Activated naive CD4-positive, alpha-beta T cell treated with Interleukin-2 at 50 U/mL for 16 hours (primary cell): ENCODE data around the gene ASTN2.

Experiments
- DNase-seq: peaks from one replicate; pipeline ENCODE4 v3.0.0-alpha.2; 2020

The ASTN2 gene

GRCh38 chr9:116686693-116687073 is 728.2 kb downstream of the ASTN2 start:
- peak; percentile 4 for DNase-seq

DNA sequence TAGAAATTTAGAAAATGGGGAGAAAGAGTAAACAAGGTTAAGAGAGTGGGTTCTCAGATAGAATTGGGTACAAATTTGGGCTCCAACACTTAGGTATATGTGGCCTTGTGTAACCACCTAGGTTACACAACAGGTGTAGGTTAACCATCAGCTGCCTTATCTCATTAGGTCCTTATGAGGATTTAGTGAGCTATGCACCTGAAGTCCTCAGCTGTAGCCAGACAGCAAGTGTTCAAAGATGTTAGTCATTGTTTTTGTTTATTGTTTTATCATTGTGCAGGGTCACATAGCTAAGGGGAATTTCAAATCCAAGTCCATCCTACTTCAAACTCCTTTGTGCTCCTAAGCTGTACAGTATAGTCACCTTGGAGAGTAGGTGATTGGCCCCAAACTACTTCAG is 728.7 kb downstream of the ASTN2 start:
- no peak for DNase-seq

- DNase-seq, result no peak
Measured at GRCh38 chr9:116685166-116685565, 729.7 kb downstream of the ASTN2 start.

- DNase-seq, result no peak
Measured at GRCh38 chr9:116683535-116683934, 731.3 kb downstream of the ASTN2 start.

DNA sequence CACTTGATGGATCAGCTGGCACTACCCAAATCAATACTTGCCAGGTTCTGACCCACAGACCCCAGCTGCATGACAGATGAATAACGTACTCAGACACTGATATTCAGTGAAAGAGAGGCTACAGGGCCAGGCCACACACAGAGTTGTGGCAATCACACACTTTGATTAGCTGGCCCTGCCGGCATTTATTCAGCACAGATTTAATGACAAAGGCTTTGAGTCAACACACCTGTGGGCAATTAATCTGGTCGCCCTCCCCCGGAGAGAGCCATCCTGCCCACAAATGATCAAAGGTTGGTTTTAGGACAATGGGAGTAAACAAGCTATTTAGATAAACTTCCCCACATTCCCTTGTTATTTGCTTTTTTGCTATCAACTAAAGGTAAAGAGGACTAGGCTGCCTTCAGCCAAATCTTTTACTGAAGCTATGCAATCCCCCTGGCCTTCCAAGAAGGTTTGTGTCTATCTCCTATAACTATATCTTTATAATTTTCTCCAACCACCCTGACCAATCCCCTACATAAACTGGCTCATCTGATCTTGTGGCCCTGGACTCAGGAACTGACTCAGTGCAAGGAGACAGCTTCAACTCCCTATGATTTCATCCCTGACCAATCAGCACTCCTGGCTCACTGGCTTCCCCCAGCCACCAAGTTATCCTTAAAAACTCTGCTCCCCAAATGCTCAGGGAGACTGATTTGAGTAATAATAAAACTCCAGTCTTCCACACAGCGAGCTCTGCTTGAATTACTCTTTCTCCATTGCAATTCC is 740.5 kb downstream of the ASTN2 start:
- no peak for DNase-seq

DNA sequence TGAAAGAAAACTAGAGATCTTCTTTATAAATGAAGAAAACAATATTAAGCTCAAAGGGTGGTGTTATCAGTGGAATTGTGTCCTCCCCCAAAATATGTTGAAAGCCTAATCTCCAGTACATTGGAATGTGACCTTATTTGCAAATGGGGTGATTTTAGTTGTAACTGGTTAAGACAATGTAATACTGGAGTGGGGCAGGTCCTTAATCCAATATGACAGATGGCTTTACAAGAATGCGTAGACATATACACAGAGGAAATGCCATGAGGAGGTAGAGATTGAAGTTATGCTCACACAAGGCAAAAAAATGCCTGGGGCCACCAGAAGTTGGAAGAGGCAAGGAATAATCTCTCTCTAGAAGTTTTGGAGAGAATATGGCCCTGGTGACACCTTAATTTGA is 741.5 kb downstream of the ASTN2 start:
- no peak for DNase-seq

DNA sequence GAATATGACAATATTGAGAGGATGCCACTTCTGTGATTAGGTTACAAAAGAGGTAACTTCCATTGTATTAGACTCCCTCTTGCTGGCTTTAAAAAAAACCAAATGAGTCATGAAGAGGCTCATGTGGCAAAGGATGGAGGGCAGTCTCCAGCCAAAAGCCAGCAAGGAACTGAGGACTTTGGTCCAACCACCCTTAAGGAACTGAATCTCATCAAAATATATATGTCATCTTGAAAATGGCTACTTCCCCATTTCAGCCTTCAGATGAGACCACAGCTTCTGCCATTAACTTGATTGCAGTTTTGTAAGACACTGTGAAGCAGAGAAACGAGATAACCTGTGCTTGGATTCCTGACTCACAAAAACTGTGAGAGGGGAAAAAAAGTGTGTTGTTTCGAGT is 743.3 kb downstream of the ASTN2 start:
- no peak for DNase-seq

DNA sequence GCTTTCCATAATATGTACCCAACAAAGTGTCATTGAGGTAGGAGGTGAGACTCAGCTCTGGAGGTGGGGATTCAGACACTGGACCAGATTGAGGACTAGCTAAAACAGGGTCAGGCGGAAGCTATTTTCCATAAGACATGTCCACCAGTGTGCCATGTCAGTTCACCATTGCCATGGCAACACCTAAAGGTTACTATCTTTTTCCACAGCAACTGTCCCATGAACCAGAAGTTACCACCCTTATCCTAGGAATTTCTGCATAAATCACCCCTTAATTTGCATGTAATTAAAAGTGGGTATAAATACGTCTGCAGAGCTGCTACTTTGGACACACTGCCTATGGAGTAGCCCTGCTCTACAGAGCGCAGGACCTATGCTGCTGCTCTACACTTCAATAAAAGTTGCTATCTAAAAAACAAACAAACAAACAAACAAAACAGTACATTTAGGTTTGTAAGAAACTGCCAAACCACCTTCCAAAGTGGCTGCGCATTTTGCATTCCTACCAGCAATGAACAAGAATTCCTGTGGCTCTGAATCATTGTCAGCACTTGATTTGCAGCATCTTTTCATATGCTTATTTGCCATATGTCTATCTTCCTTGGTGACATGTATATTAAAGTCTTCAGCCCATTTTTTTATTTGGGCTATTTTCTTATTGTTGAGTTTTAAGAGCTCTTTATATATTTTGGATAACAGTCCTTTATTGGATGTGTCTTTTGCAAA is 745.7 kb downstream of the ASTN2 start:
- DNase-seq, result no peak

DNA sequence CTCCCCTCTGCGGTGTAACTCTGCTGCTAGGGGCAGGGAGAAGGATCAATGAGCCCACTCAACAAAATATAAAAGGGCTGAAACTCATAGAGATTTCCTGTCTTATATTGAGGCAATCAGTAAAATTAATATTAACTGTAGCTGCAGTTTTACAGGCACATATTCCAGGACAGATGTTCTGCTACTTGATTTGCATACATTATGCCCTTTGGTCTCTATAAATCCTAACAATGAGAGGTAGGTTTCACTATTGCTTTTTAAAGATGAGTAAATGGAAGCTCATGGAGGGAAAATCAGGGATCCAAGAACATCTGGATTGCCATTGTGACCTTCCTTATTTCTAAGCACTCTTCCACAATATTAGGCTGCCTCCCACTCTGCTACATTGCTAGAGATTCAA is 751.3 kb downstream of the ASTN2 start:
- no peak for DNase-seq

GRCh38 chr9:116662646-116663310 is 752.1 kb downstream of the ASTN2 start:
- DNase-seq, result no peak

DNA sequence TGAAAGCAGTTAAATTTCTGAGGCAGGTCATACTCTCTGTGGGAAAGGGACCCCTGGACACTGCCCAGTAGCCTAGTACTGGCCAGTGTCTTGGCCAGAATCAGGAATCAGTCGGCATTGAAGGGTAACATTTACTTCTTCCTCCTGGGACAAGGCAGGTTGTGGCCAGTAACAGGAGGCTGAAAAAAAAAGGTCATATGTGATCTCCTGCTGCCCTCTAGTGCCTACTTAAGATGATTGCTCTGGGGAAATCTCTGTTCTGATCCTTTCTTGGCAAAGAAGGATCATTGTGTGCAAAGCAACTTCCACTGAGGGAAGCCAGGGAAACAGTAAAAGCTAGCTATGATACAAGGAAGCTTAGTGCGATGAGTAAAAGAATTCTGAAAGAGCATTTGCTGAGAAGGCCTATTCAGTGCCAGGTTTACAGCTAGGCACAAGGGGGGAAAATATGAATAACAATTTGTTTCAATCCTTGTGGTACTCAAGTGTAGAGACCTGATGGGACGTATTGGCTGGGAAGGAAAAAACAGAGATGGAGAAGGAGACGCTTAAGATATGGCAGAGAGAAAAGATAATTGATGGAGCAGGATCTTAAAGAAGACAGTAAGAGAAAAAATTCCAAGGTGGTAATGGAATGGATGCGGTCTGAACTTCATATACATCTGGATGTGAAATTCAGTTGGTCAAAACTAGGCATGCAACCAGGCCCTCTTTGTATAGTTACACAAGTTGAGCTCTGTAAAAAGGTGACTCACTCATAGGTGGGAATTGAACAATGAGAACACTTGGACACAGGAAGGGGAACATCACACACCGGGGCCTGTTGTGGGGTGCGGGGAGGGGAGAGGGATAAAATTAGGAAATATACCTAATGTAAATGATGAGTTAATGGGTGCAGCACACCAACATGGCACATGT is 753.6 kb downstream of the ASTN2 start:
- DNase-seq, result no peak

DNA sequence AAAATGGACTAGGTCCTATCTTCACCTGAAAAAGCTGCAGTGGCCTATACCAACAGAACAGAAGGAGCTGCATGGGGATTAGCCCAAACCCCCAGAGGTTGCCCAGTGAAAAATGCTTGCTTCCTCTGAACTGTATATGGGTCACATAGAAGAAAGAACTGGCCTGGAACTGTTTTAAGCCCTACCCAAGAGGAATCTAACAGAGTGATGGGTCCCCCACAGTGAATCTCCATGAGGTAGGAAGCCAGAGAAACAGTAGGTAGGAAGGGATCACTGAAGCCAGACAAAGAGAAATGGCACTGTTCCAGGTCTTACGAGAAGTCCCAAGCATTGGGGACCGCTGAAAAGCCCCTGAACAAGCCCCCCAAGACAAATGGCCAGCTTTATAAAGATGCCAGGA is 756.6 kb downstream of the ASTN2 start:
- DNase-seq, result no peak

DNA sequence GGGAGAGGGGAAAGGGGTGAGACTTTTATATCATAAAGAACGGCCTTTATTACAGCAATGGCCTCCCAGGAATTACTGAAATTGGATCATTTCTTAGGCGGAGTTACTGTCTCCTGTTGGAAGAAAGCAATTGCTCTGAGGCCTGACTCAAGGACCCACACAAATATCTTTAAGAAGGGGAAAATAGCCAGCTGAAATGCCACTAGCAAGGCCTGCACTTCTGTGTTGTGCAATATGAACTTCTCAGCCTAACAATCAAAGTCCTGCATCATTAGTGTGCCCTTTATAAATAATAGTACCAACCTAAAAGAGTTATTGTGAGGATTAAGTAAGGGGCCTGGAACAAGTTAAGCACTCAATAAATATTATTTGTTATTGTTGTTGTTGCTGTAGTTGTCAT is 757.9 kb downstream of the ASTN2 start:
- DNase-seq, result no peak

DNA sequence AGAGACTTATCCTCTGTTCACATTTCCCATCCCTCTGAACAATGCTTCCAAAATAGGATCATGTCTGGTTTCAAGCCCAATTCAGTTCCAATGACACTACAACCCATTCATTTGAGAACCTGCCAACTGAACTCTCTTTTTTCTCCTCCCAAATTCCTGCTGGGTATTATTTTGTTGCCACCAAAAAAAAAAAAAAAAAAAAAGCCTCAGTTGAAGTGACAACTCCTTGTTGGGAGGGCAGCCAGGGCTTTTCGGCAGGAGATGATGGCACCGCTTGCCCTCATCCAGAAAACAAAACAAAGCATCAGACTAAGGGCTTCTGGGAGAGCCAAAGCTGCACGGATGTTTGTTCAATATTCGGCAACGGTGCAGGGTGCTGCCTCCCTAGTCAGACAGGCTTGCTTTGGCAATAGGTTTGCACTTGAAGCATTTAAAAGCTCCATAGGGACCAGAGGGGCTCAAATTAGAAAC is 758.3 kb downstream of the ASTN2 start:
- no peak for DNase-seq

GRCh38 chr9:116654059-116654355 is 760.9 kb downstream of the ASTN2 start:
- no peak for DNase-seq

DNA sequence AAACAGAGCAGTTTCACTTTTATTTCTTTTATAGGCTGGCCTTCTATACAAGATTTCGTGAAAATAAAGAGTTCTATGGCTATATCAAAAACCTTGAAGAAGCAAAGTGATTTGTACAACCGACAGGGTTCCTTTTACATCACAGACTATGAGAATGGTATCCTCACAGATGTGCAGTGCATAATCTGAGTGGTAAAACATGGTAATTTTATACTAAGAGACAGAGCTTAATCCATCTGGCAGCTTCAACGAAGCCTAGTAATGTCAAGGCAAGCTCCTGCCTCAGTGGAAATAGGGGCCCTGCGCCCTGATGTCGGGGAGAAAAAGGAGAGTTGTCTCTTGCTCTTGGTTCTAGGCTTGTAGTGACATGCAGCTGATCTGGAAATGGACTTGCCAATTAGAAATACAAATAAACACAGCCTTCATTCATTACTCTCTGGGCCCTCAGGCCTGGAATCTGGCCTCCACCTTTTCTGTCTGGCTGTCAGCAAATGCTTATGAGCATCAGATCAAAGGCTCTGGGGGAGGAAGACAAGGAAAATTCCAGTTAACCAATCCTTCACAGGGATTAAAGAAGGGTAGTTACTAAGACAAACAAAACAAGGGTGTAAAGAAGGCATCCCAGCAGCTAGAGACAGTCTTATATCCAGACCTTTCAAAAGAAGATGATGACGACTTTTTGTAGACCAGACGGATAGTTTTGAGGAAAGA is 761.4 kb downstream of the ASTN2 start:
- DNase-seq, result no peak

DNA sequence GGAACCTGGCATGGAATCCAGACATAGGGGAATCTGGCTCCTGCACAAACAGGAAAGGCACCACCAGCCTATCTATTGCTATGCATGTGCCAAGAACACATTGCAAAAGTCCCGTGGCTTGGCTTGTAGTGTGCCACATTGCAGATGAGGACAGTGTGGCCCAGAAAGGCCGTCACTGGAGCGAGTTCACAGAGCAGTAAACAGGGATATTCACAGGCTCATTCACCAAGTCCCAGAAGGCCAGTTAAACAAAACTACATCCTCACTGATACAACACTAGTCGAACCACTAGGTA is 767.4 kb downstream of the ASTN2 start:
- no peak for DNase-seq

DNA sequence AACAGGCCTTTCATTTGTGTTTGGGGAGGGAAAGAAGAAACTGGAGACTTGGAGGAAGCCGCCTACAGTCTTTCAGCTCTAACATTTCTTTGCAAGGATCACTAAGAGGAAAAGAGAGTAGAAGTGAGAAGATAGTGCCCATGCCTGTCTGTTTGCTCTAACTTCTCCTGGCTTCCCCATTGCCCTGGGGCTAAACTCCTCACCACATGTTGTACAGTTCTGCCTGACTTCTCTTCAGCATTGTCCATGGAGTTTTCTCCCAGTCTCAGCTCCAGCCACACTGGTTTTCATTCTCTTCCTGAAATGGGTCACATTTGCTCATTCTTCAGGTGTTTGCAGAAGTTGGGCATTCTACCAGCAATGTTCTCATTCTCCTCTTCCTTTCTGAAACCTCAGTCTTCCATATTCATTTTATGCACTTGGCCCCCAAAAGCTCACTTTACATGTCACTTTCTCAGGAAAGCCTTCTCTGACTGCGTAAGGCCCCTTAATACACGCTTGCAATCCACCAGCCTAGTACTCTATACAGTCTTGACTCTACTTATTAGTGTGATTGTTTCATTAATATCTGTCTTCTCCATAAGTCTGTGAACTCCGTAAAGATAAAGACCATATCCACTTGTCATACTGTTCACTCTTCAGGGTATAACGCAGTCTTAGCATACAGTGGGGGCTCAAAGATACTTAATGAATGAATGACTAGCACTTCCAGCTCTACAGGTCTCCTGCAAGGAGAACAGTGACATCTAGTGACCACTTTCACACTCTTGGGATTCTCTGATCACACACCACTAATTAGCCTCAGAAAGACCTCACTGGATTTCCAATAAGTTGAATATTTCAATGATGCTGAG is 768.0 kb downstream of the ASTN2 start:
- DNase-seq, result no peak

DNA sequence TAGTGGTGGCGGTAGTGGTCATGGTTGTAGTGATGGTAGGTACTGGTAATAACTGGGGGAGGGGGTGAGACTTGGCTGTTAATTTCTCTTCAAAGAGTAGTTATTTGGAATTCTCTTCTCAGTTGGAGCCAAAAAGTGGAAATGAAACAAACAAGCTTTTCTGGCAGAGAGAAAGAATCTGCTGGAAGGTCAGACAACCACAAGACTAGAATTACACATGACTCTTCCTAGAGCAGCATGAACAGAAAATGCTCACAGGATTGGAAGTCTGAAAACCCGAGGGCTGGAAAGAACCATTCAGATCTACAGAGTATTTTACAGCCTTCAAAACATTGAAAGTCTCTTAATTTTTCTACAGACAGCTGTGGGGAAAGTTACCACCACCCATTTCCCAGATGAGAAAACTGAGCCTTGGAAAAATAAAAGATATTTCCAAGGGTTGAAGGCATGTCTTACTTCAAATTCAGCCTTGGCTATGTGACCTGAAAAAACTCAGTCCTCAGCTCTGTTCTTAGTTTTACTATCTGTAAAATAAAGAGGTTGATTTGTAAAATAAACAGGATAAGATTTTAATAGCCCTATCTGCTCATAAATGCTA is 770.7 kb downstream of the ASTN2 start:
- DNase-seq, result no peak

DNA sequence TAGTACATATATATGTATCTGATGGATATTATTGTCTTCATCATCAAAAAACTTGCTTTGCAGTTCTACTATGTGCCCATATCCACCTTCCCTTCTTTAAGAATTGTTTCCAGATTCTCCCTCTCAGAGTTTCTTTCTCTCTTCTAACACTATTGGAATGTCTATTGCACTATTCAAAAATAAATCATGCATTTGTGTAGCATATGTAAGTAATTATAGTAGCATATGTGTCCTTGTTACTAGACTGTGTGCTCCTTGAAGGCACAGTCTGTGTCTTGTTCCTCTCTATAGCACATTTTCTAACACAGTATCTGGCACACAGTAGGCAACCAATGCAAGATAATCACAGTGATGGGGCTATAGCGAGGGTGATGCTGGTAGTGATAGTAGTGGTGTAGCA is 771.2 kb downstream of the ASTN2 start:
- DNase-seq, result no peak
